Panc1 (cell line): Measurements from ENCODE around the gene CHRM1. TPM values are rescaled to one million over a fixed set of nuclear protein-coding genes. Genes with fewer than 3 reads are reported as not detected.
"Not testable (repeated sequence)": the region's sequence is repeated elsewhere in the genome, so short reads cannot be mapped to it uniquely, and the experiment has no call there.

Experiments used
- ATAC-seq: fragments of 200-7000 bp; cut with Tn5 transposase; 2 replicates; pipeline ENCODE4 v1.9.1; 2020; ENCODE audit warnings: mild to moderate bottlenecking, moderate library complexity
- BruUV-seq: library from RNA; stranded (reverse); fragments of 400-500 nt; replicated peaks from 2 replicates; lab custom pipeline; 2021; lab: Mats Ljungman, UMichigan
- CTCF ChIA-PET: fragments of 300-600 bp; sonication (Branson Sonifier 250); formaldehyde crosslinking; loops from one replicate; lab custom pipeline; 2022; ENCODE audit warnings: antibody characterized with exemption; lab: Charles Lee
- POLR2A ChIA-PET: fragments of 300-600 bp; sonication (Branson Sonifier 250); formaldehyde crosslinking; loops from one replicate; lab custom pipeline; 2022; ENCODE audit warnings: antibody characterized with exemption; lab: Charles Lee
- DNase-seq: peaks from one replicate; pipeline ENCODE4 v3.0.0-alpha.2; 2010; ENCODE audit warnings: low read depth, low spot score
- H3K27ac ChIP-seq: 2 replicates; pipeline ENCODE4 v1.5.1; 2011; ENCODE audit warnings: mild to moderate bottlenecking, low read length, inconsistent platforms
- H3K27me3 ChIP-seq: fragments of 200-500 bp; sonication (Bioruptor generic); 2 replicates; pipeline ENCODE4 v1.6.0; 2014; ENCODE audit warnings: low read length, inconsistent platforms; ENCODE audit not compliant: control insufficient read depth, insufficient read depth
- H3K36me3 ChIP-seq: fragments of 200-500 bp; sonication (Bioruptor generic); 2 replicates; pipeline ENCODE4 v1.5.1; 2014; ENCODE audit warnings: inconsistent platforms, mild to moderate bottlenecking, low read length, moderate library complexity; ENCODE audit not compliant: control insufficient read depth, insufficient read depth
- H3K4me1 ChIP-seq: 2 replicates; pipeline ENCODE4 v1.5.1; 2011; ENCODE audit warnings: inconsistent platforms, mild to moderate bottlenecking, low read length, moderate library complexity; ENCODE audit not compliant: control insufficient read depth, insufficient read depth
- H3K4me3 ChIP-seq, 2 experiments: 2 replicates each; pipeline ENCODE4 v1.5.1; 2011 to 2012; ENCODE audit warnings: low read depth in 2 of 2, low read length in 2 of 2, mild to moderate bottlenecking in 2 of 2, inconsistent platforms in 1 of 2, moderate library complexity in 1 of 2
- H3K9me3 ChIP-seq: fragments of 200-500 bp; sonication (Bioruptor generic); 2 replicates; pipeline ENCODE4 v1.5.1; 2014; ENCODE audit warnings: low read depth, mild to moderate bottlenecking, inconsistent platforms, low read length, moderate library complexity; ENCODE audit not compliant: control insufficient read depth, insufficient read depth
- CTCF ChIP-seq: fragments of 450-650 bp; IDR thresholded peaks from 2 replicates; pipeline ENCODE4 v1.5.1; 2017; ENCODE audit warnings: mild to moderate bottlenecking
- POLR2AphosphoS5 ChIP-seq: IDR thresholded peaks from 2 replicates; pipeline ENCODE4 v1.6.1; 2012; ENCODE audit warnings: mild to moderate bottlenecking, low read depth, low read length, moderate library complexity
- SIN3A ChIP-seq: IDR thresholded peaks from 2 replicates; pipeline ENCODE4 v1.6.1; 2012; ENCODE audit warnings: low read depth, mild to moderate bottlenecking, low read length, moderate library complexity, borderline replicate concordance; ENCODE audit not compliant: insufficient read depth
- TCF7L2 ChIP-seq: IDR thresholded peaks from 2 replicates; pipeline ENCODE4 v1.6.1; 2011; ENCODE audit warnings: mild to moderate bottlenecking, low read depth, low read length, inconsistent platforms
- in situ Hi-C: cut with HindIII; loops from 2 replicates; pipeline ENCODE4 v1.10.0; 2016; ENCODE audit warnings: low sequenced_read_pairs, low pct_unique_long_range_greater_than_20kb
- intact Hi-C: fragments of 100-400 bp; cut with micrococcal nuclease; formaldehyde crosslinking; loops from one replicate; pipeline ENCODE4 v1.10.0; 2022; ENCODE audit not compliant: unreplicated experiment
- total RNA-seq: library from RNA; stranded (reverse); gene quantifications from one replicate; pipeline ENCODE4 v1.2.1, GENCODE V29; 2021; ENCODE audit not compliant: unreplicated experiment
- TF ChIP-seq, protein P1 (sequence below), 2 experiments: IDR thresholded peaks; 2 replicates each; pipeline ENCODE4 v1.6.1; 2011 to 2012; ENCODE audit warnings: low read depth in 2 of 2, control low read depth in 1 of 2, low read length in 1 of 2, mild to moderate bottlenecking in 1 of 2, moderate library complexity in 1 of 2; ENCODE audit not compliant: insufficient read depth in 1 of 2

CHRM1 gene
- total RNA-seq, 1 experiment from 2014 or later, result not detected

DNA sequence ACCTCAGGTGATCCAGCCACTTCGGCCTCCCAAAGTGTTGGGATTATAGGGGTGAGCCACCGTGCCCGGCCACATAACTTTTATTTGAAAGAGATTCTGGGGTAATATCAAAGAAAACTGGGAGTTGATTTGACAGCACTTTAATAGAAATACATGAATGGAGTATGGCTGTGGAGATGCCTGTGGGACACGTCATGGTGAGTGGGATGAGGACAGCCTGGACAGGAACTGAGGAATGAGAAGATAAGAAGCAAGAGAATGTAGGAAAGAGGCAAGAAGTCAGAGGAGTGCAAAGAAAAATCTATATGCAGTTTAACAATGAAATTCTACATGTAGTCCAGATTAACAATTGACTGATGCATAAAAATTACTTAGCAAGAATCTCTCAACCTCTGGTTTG, 32.6 kb upstream of the CHRM1 start:
- Histone ChIP-seq H3K4me1 (no peaks in the 10 kb centered on the region), H3K4me3 (no peak overlapping the region), H3K27ac (no peak overlapping the region), H3K27me3 (no peaks in the 10 kb centered on the region), H3K36me3 (no peaks in the 10 kb centered on the region), H3K9me3 (no peaks in the 10 kb centered on the region)
- in situ Hi-C loops, result no loop called here
- no TSS peak for BruUV-seq
- TF ChIP-seq SIN3A, result no peak
- no peak for TF ChIP-seq POLR2AphosphoS5
- no peak for TF ChIP-seq TCF7L2
- TF ChIP-seq CTCF, result no peak
- TF ChIP-seq, protein P1, sequence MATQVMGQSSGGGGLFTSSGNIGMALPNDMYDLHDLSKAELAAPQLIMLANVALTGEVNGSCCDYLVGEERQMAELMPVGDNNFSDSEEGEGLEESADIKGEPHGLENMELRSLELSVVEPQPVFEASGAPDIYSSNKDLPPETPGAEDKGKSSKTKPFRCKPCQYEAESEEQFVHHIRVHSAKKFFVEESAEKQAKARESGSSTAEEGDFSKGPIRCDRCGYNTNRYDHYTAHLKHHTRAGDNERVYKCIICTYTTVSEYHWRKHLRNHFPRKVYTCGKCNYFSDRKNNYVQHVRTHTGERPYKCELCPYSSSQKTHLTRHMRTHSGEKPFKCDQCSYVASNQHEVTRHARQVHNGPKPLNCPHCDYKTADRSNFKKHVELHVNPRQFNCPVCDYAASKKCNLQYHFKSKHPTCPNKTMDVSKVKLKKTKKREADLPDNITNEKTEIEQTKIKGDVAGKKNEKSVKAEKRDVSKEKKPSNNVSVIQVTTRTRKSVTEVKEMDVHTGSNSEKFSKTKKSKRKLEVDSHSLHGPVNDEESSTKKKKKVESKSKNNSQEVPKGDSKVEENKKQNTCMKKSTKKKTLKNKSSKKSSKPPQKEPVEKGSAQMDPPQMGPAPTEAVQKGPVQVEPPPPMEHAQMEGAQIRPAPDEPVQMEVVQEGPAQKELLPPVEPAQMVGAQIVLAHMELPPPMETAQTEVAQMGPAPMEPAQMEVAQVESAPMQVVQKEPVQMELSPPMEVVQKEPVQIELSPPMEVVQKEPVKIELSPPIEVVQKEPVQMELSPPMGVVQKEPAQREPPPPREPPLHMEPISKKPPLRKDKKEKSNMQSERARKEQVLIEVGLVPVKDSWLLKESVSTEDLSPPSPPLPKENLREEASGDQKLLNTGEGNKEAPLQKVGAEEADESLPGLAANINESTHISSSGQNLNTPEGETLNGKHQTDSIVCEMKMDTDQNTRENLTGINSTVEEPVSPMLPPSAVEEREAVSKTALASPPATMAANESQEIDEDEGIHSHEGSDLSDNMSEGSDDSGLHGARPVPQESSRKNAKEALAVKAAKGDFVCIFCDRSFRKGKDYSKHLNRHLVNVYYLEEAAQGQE (IDR thresholded peaks at IDR 0.05; ENCODE audit: insufficient read depth in 1 of 2, low read depth in 2 of 2, low read length in 1 of 2), result no peak
- ChIA-PET POLR2A (no interaction called here), CTCF (no interaction called here)
- ATAC-seq (no peak), DNase-seq (no peak)
- intact Hi-C loops, result no loop called here

DNA sequence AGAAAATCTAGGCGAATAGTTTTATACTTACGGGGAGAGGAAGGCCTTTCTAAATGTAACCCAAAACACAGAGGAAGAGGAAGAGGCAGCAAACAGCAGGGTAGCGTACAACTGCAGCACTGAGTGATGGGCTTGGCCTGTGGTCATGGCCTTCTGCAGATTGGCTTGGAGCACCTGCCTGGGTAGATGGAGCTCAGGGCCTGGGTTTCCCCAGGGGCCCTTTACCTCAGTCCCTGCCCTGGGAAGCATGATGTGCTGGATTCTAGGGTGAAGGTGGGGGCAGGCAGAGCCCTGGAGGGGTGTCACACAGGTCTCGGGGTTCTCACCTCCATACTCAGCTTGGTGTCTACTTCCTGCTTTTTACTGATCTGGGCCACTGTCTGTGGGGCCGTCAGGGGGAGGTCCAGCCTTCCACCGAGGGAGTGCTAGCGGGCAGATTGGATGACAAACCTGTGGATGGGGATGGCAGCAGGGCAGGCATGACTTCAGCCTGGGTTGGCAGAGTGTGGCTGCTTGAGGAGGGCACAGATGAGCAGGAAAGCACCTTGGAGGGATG, 27.7 kb upstream of the CHRM1 start:
- Histone ChIP-seq H3K27ac (no peak overlapping the region), H3K4me3 (no peak overlapping the region), H3K36me3 (no peaks in the 10 kb centered on the region), H3K9me3 (no peaks in the 10 kb centered on the region), H3K4me1 (no peaks in the 10 kb centered on the region), H3K27me3 (peaks cover 3% of the 10 kb centered on the region; the same call in 1 of the 2 replicates)
- no peak for ATAC-seq
- intact Hi-C loops (no loop called here), in situ Hi-C loops (no loop called here)
- CTCF ChIA-PET, result no interaction called here
- no peak for DNase-seq
- POLR2A ChIA-PET, result no interaction called here
- TF ChIP-seq SIN3A (no peak), TCF7L2 (no peak), CTCF (no peak), POLR2AphosphoS5 (no peak)
- TF ChIP-seq, protein P1 (IDR thresholded peaks at IDR 0.05; ENCODE audit: insufficient read depth in 1 of 2, low read depth in 2 of 2, low read length in 1 of 2), result no peak
- BruUV-seq, result no TSS peak

GRCh38 chr11:62945538-62945937, 24.4 kb upstream of the CHRM1 start:
- H3K27me3 ChIP-seq, H3K4me3 ChIP-seq, H3K27ac ChIP-seq, H3K36me3 ChIP-seq, BruUV-seq, CTCF ChIA-PET, DNase-seq, ATAC-seq, POLR2A ChIA-PET, in situ Hi-C loops, intact Hi-C loops, H3K4me1 ChIP-seq, H3K9me3 ChIP-seq: not testable (repeated sequence)
